ENCODE data around the gene MAML3.
A peak's percentile ranks its signal among the peaks of the same experiment; 100 is the strongest.

MAML3 gene

DNA sequence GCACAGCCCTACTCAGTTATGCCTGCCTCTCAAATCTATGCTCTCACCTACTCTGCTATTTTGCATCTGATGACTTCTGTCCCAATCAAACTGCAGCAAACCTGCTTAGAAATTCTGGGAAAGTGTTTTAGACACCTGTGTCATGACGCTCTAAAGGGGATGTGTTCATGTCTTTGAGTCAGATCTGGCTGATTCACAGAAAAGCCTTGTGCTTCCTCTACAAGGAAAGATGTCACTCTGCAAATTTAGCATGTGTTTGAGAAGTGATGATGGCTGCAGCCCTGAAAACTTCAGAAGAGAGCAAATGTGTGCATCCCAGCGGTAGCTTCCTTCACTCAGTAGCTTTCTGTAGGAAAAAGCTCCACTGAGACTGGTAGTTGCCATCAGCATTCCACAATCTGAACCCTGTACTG is 253.0 kb downstream of the MAML3 start:
- DNase-seq (ENCODE audit: low read depth), result no peak

GRCh38 chr4:139899346-139899745 is 254.6 kb downstream of the MAML3 start:
- DNase-seq (ENCODE audit: low read depth), result no peak

GRCh38 chr4:139898293-139898692 is 255.7 kb downstream of the MAML3 start:
- no peak for DNase-seq (ENCODE audit: low read depth)

DNA sequence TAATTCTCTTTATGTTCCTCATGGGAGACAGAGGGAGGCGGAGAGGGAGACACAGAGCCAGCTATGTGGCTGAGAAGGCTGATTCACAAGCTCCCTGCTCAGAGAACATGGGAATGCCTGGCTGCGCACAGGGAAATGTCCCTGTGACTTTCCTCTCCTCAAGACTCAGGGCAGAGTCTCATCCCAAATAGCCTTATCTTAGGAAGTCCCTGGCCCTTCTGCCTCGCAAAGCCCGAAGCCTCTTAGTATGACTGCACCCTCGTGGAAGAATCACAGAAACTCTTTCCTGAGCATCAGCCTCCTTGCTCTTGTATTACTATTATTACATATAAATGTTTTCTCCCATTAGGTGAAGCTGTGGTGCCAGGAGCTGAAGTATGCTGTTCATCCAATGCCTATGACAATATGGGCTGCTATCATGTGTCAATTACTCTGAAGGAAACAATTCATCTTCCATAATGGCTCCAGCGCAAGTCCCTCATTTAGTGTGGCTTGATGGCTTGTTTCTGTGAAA is 257.8 kb downstream of the MAML3 start:
- DNase-seq (ENCODE audit: low read depth), result no peak

- DNase-seq (ENCODE audit: low read depth), result no peak
Observed at GRCh38 chr4:139893801-139894200, 260.2 kb downstream of the MAML3 start.

DNA sequence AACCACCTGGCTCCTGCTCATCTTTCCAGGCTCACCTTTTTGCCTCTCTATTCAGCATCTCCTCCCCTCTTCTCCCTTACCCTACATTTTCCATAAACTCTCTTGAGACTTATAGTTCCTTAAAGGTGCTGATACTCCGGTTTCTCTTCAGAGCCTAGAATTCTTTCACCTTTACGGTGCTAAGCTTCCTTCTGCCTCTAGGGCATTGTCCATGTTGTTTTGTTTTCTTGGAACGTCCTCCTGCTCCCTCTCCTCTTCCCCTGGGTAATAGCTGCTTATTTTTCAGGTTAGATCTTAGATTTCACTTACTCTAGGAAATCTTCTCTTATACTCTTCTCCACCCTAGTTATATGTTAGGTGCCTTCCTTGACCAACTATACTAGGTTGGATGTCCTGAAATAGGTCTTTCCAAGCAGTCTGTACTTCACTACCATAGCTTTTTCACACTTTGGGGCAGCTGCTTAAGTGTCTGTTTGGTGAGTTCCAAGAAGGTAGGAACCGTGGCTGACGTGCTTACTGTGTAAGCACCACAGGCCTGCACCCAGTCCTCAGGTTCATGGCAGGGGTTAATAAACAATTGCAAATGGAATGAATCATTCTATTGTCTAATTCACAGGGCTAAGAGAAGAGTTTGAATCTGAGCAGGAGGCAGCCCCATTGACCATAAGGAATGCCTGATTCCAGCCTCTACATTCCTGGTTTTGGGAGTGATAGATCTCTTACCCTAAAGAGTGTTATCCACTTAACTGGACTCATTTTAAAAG is 260.8 kb downstream of the MAML3 start:
- DNase-seq (ENCODE audit: low read depth), result no peak

DNA sequence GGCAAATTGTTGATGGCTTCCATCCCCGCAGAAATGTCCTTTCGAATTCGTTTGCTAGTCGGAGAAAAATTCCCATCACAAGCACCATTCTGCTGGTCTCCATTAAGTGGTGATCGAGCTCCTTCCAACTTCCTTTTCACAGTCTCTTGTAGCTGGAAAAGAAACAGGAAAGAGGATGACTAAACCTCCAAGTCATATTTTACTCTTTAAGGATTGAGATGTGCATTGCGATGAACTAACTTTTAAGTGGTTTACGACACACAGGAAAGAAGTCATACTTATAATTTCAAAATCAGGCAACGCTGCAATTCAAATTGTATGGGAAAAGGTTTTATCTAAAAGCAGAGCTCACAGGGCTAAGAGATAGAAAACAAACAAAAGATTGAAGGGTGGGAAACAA is 263.2 kb downstream of the MAML3 start:
- no peak for DNase-seq (ENCODE audit: low read depth)

DNA sequence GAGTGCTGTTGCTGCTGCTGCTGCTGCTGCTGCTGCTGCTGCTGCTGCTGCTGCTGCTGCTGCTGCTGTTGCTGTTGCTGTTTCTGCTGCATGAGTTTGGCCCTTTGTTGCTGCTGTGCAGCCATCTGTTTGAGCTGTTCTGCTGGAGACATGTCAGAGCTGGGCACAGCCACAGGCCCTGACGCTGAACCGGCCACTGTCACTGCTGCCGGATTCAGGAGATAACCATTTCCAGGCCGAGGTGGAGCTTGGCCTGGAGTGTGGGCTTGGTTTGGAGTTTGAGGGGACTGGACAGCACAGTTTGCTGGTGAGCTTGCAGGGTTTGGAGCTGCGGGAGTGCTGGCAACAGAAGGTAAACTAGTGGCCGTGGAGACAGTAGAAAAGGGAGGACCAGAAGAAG is 264.1 kb downstream of the MAML3 start:
- DNase-seq (ENCODE audit: low read depth), result no peak

DNA sequence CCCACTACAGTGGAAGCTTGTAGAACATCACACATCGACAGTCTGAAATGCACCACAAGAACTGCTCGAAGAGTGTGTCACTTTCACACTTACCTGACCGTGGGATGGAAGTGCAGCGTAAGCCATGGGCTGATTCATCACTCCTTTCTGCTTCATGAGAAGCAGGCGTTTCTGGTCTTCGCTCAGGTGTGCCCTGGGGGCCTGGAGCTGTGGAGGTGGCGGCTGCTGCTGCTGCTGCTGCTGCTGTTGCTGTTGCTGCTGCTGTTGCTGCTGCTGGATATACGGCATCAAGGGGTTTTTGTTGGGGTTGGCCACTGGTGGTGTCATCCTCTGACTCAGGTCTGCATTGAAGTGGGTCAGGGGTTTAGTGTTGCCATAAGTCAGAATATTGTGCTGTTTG is 264.7 kb downstream of the MAML3 start:
- no peak for DNase-seq (ENCODE audit: low read depth)

- DNase-seq (ENCODE audit: low read depth), result no peak
Observed at GRCh38 chr4:139887962-139888735, 265.8 kb downstream of the MAML3 start.

DNA sequence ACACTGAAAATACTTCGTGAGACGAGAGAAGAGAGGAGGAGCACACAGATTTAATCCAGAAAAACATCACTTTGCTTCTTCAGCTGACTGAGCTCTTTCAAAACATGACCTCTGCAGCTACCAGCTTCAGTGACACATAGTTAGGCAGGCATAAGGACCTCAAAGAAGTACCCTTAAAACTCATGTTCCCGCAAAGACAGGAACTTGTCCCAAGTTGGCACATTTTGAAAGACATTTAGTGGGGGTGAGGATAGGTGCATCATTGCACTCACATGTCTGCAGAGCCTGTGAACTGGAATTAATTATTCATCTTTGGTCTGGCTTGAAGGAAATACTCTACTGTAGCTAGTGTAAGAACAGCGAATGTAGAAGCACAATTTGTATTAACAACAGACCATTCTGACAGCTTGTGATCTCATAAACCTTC is 266.6 kb downstream of the MAML3 start:
- no peak for DNase-seq (ENCODE audit: low read depth)

DNA sequence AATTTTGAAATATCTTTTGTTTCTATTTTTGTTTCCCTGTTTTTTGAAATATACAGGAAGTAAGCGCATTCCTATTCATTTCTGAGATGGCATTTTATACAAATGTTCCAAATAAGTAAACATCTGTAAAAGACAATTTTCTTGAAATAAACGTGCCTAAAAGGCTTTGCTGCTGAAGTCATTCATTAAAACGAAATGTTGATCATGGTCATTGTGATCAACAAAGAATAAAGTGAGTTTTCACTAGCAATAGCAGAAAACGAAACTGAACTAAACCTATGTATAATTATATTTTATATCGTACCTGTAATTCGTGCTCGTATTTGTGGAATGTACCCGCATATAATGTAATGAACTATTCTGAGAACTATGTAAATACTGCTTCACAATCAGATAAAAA is 267.2 kb downstream of the MAML3 start:
- no peak for DNase-seq (ENCODE audit: low read depth)

- no peak for DNase-seq (ENCODE audit: low read depth)
Observed at GRCh38 chr4:139884438-139884837, 269.5 kb downstream of the MAML3 start.

DNA sequence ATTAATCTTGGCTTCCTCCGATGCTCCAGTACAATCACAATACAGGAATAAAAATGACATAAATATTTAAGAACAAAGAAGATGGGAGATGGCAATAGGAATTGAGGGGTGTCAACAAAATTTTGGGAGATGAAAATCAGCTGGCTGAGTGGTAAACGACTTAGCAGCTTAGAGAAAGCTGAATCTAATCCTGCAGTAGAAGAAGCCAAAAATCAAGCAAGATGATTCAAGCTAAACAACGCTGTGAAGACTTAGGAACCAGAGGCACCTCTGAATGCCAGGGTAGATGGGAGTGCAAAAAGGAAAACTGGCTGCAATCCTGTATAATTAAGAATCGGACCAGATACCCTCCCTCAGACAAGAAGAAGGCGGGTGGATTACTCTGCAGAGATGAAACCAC is 273.1 kb downstream of the MAML3 start:
- DNase-seq (ENCODE audit: low read depth), result no peak

DNA sequence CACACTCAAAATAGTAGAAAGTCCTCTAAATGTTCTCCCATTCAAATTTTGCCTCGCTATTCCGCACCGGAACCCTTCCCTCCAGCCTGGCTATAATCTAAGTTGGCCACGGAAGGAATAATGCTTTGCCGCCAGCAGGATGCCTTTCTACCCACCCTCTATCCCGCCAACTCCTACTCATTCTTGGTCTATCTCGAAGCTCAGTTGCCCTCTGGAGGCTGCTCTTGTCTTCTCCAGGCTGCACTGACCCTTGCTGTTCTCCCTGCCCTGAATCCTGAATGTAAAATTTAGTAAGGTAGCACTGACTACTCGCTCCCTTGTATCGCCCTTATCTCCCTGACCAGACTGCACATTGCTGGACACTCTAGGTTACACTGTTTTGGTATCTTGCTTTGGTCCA is 275.9 kb downstream of the MAML3 start:
- DNase-seq (ENCODE audit: low read depth), result no peak

DNA sequence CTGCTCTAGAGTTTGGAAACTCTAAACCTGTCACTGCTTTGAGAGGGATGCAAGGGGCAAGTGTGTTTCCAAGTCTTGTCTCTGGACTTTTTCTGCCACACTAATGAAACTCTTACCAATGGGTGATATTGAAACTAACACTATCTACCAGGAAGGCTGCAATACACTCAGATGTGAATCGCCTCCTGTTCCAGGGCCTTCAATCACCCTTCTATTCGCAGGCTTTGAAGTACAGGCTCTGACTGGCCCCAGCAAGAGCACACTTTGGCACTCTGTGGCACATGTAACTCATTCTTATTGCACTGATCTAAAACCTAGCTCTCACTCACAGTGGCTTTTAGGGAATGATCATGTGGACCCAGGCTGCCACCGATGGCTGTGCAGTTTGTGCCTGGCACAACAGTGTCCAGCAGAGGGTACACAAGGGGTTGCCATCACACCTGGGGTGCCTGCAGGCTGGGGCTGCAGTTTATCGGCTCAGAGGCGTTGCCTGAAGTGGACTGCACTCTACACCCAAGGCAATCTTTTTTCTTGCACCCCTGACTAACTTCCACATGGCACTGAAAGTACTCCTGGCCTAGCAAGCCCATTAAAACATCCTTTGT is 277.5 kb downstream of the MAML3 start:
- DNase-seq (ENCODE audit: low read depth), result no peak

GRCh38 chr4:139875411-139875825 is 278.6 kb downstream of the MAML3 start:
- DNase-seq (ENCODE audit: low read depth), result no peak

DNA sequence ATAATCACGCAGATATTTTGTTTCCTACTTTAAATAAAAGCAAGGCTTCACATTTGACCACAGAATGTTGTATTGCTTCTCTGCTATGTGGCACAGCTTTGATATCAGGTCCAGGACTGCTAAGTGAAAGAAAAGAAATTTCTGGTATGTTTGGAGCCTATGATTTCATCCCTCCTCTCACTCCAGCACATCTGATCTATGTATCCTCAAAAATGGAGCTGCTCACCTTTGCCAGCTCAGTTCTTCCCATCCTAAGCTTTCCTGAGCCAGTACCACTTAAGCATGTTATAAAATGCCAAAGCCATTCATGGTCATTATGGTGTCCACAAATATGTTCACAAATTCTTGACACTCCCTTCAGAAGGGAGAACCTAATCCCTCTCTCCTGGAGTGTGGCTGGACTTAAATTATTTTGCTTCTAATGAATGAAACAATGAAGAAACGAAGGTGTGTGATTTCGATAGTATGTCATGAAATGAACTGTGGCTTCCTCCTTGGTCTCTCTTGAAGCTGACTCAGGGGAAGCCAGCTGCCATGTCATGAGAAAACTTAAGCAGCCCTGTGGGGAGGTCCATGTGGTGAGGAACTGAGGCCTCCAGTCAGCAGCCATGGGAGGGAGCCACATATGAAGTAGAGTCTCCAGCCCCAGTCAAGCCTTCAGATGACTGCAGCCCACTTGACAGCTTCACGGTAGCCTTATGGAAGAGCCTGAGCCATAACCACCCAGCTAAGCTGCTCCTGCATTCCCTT is 280.7 kb downstream of the MAML3 start:
- no peak for DNase-seq (ENCODE audit: low read depth)

GRCh38 chr4:139872274-139872673 is 281.7 kb downstream of the MAML3 start:
- DNase-seq (ENCODE audit: low read depth), result peak; percentile 46

- DNase-seq (ENCODE audit: low read depth), result no peak
Observed at GRCh38 chr4:139869810-139870209, 284.2 kb downstream of the MAML3 start.

GRCh38 chr4:139866276-139866962 is 287.6 kb downstream of the MAML3 start:
- no peak for DNase-seq (ENCODE audit: low read depth)

DNA sequence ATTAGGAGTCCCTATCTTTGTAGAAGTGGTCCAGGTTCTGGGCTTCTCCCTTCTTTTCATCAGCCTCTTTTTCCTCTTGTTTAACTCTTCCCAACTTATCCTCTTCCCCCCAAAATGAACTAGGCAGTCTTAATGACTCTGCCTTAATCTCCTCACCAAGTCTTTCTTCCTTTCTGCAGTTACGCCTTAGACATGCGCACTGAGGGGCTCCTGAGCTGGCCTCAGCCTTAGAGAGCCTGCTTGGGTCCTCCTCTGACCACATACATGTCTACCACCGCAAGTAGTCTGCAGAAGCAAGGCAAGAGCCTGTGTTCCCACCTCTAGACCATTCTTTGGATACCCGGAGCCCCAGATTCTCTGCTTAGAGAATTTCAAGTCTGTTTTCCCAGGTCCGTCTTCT is 288.4 kb downstream of the MAML3 start:
- DNase-seq (ENCODE audit: low read depth), result no peak

Measured in HS-27A (cell line).